Thymus (tissue), 11 donors: ENCODE results near the gene TMEM123. TPM values are rescaled to one million over a fixed set of nuclear protein-coding genes. Genes with fewer than 3 reads are reported as not detected.

Source experiments
- DNase-seq, 9 donors: peaks; one replicate each; pipeline ENCODE4 v3.0.0-alpha.2; 2013; ENCODE audit warnings: low spot score in 9 of 9, low read depth in 6 of 9, missing footprints in 1 of 9
- H3K27ac ChIP-seq, 2 donors: one replicate each; pipeline ENCODE4 v1.5.1; 2013; ENCODE audit warnings: control low read depth in 1 of 2, low read depth in 1 of 2, low read length in 1 of 2, mild to moderate bottlenecking in 1 of 2, moderate library complexity in 1 of 2
- H3K27me3 ChIP-seq, 2 donors: one replicate each; pipeline ENCODE4 v1.5.1; 2013; ENCODE audit warnings: low read length in 1 of 2; ENCODE audit not compliant: control insufficient read depth in 2 of 2, insufficient read depth in 1 of 2
- H3K36me3 ChIP-seq, 2 donors: one replicate each; pipeline ENCODE4 v1.5.1; 2013; ENCODE audit warnings: low read length in 1 of 2, mild to moderate bottlenecking in 1 of 2, moderate library complexity in 1 of 2; ENCODE audit not compliant: control insufficient read depth in 2 of 2, insufficient read depth in 2 of 2
- H3K4me1 ChIP-seq, 2 donors: one replicate each; pipeline ENCODE4 v1.5.1; 2013; ENCODE audit warnings: low read length in 2 of 2; ENCODE audit not compliant: control insufficient read depth in 2 of 2, insufficient read depth in 2 of 2
- H3K4me3 ChIP-seq, 2 donors: one replicate each; pipeline ENCODE4 v1.5.1; 2013; ENCODE audit warnings: low read length in 2 of 2, control low read depth in 1 of 2, mild to moderate bottlenecking in 1 of 2
- H3K9me3 ChIP-seq, 2 donors: one replicate each; pipeline ENCODE4 v1.5.1; 2013; ENCODE audit warnings: low read length in 1 of 2, mild to moderate bottlenecking in 1 of 2; ENCODE audit not compliant: control insufficient read depth in 2 of 2, insufficient read depth in 1 of 2
- WGBS: extraction: QIAGEN DNeasy Blood & Tissue Kit; methylation state at CpG from one replicate; pipeline ENCODE4 v1.1.7; 2013; 5-methylcytosine and 5-hydroxymethylcytosine counted together
- polyA plus RNA-seq: library from polyadenylated mRNA; stranded (reverse); fragments of 200-250 nt; gene quantifications from one replicate; pipeline ENCODE4 v1.2.3, GENCODE V29; 2013
- total RNA-seq: library from RNA; stranded (reverse); fragments of 120-200 nt; gene quantifications from one replicate; pipeline ENCODE4 v1.2.4, GENCODE V29; 2013
- donor health status: healthy.

TMEM123 gene
- total and polyA plus RNA-seq, 2 donors = 174 to 282 TPM

DNA sequence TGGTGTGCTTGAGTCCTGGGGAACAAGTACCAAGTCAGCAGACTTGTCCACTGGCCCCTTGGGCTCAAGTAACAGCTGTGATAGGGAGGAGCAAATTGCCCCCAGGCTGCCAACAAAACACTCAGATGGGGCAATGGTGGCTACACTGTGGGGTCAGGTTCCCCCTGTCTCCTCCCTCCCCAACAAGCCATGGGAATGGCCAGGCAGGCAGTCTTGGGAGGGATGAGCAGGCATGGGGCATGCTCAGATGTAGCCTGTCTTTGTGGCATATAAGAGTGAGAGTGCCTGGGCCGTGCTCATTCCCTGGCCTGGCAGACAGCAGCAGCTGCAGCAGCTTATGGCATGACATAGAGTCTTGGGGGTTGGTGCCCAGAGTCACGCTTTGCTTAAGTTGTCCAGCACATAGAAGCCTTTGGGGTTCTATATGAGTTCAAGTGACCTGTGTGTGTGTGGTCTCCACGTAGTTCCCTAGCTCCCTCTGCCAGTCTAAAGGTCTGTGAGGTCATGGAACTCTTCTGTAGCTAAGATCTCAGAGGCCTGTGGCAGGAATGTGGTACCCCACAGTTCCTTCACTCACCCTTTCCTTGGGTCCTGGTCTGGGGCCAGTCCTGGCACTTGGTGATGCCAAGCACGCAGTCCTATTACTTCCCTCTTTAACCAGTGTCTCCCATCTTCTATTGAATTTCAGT lies 60.9 kb downstream of the TMEM123 start:
- Histone ChIP-seq H3K4me3 (no peak overlapping the region), H3K27ac (no peak overlapping the region), H3K36me3 (peaks cover 48 to 74% of the 10 kb centered on the region in 2 donors), H3K4me1 (no peaks in the 10 kb centered on the region), H3K9me3 (no peaks in the 10 kb centered on the region), H3K27me3 (no peaks in the 10 kb centered on the region)
- no peak for DNase-seq
- WGBS = 98% methylated on average over 4 of the region's 4 CpGs

DNA sequence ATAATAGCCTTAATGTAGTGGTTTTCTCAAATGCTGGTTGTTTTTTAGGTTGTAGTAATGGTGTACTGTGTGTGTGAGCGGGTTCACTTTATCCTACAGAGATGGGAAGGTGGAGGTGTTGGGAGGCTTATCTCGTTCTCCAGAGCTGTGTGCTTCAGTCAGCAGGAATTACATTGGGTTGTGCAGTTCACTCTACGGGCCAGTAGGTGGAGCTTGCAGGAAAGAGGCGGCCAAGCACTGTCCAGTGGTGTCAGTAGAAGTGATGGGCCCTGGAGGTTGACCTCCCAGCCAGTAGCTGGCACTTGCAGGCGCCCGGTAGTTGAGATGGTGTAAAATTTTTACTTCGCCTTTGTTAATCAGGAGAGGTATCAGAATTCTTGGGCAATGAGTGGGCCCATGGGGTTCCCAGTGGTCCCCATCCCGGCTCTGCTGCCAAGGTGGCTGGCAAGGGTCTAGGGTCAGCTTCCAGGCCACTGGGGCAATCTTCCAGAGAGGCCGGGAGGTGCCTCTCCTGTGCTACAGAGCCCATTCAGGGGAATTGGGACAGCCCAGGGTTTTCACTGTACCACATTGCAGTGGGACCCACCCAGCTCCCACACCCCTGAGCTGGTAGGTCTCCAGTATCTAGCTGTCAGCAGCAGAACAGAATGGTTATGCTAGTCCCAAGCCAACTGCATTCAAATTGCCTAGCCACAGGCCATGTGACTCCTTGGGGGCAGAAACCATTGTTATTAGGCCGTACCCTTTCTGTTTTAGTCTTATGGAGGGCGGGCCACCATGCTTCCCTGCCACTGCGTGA lies 61.7 kb downstream of the TMEM123 start:
- H3K27me3 ChIP-seq = no peaks in the 10 kb centered on the region
- peak in 5 of 9 donors; percentile 23 to 60 (median 31) for DNase-seq
- WGBS = 77% methylated on average over 12 of the region's 12 CpGs
- no peak overlapping the region for H3K27ac ChIP-seq
- no peaks in the 10 kb centered on the region for H3K4me1 ChIP-seq
- H3K4me3 ChIP-seq = no peak overlapping the region
- peaks cover 45 to 70% of the 10 kb centered on the region in 2 donors for H3K36me3 ChIP-seq
- no peaks in the 10 kb centered on the region for H3K9me3 ChIP-seq

DNA sequence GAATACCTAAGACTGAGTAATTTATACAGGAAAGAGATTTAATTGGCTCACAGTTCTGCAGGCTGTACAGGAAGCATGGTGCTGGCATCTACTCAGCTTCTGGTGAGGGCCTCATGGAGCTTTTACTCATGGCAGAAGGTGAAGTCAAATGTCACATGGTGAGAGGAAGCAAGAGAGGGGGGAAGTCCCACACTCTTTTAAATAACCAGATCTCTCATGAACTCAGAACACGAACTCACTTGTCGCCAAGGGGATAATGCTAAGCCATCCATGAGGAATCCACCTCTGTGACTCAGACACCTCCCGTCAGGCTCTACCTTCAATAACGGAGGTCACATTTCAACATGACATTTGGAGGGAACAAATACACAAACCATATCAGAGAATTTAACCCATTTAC lies 63.3 kb downstream of the TMEM123 start:
- Histone ChIP-seq H3K4me1 (peaks cover 0 to 12% of the 10 kb centered on the region in 2 donors), H3K9me3 (no peaks in the 10 kb centered on the region), H3K36me3 (peaks cover 50 to 68% of the 10 kb centered on the region in 2 donors), H3K27ac (no peak overlapping the region), H3K4me3 (no peak overlapping the region), H3K27me3 (no peaks in the 10 kb centered on the region)
- WGBS = 95% methylated on average over 4 of the region's 4 CpGs
- no peak for DNase-seq

DNA sequence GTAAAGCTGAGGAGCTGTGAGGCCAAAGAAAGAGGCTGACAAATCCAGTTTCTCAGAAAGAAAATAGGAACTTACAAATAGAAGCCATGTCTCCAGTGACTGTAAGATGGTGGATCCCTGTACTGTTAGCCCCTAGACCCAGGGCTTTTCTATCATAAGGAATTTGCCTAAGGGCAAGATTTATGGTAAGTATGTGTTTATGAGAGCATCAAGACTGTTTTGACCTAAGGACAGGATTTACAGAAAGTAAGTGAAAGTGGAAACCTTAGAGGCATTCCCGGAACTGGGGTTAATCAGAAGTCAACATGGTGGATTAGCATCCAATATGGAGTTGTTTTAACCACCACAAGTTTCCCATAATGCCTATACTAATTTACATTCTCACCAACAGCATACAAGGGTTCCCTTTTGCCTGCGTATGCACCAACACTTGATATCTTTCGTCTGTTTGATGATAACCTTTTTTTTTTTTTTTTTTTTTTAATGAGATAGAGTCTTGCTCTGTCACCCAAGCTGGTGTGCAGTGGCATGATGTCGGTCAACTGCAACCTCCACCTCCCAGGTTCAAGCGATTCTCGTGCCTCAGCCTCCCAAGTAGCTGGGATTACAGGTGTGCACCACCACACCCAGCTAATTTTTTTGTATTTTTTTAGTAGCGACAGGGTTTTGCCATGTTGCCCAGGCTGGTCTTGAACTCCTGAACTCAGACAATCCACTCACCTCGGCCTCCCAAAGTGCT lies 65.4 kb downstream of the TMEM123 start:
- 94% methylated on average over 8 of the region's 8 CpGs for WGBS
- Histone ChIP-seq H3K4me3 (no peak overlapping the region), H3K27ac (no peak overlapping the region), H3K36me3 (peaks cover 36 to 61% of the 10 kb centered on the region in 2 donors), H3K9me3 (no peaks in the 10 kb centered on the region), H3K27me3 (no peaks in the 10 kb centered on the region), H3K4me1 (peaks cover 0 to 13% of the 10 kb centered on the region in 2 donors)
- no peak for DNase-seq

DNA sequence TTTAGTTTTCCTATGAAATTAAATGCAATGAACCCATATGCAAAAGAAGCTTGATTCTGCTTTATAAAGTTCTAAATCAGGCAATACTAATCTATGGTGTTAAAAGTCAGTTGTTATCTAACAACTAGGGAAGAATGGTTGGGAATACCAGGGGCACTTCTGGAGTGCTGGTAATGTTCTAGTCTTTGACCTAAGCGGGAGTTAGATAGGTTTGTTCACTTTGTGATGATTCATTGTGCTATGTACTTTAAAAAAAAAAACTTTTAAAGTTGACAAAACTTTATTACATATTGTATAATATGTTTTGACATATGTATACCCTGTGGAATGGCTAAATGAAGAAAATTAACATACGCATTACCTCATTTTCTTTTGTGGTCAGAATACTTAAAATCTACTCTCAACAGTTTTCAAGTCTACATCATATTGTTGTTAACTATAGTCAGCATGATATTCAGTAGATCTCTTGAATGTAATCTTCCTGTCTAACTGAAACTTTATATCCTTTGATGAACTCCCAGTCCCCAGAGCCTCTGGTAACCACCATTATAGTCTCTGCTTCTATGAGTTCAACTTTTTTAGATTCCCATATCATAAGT lies 66.3 kb downstream of the TMEM123 start:
- DNase-seq = peak in 3 of 9 donors; percentile 19 to 41 (median 30)
- H3K4me3 ChIP-seq = no peak overlapping the region

DNA sequence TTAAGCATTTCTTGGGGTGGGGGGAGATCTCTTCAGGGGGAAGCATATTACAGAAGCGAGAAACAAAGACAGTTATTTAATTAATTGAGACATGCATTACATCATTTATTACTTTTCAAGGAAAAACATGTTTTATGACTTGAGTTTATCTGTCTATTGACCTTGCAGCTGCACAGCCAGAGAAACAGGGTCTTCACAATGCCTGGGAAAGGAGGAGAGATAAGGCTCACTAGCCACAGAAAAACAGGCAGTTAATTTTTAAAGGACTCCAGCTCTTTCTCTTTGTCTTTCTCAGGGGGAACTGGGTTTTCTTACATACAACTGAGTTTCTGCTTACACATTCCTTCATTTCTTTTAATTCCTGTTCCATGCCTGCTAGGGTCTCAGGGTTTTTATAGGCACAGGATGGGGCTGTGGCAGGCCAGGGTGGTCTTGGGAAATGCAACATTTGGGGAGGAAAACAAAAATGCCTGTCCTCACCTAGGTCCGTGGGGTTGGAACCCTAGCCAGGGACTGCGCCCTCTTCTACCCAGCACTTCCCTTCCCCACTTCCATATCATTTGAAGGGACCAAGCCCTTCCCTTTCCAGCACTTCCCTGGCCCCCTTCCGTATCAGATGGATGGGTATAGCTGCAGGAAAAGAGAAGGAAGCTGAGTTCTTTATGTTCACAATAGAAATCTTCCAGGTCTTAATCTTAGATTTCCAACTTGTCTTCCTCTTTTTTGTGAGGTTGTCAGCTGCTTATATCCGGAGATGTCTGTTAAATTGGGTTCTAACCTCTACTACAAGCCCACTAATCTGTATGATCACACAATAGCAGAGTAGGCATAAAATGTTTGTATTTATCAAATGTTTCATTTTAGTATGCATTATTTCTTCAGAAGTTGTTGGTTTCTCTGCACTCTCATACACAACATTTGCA lies 67.2 kb downstream of the TMEM123 start:
- Histone ChIP-seq H3K27ac (peak overlapping the region in 1 of 2 donors; percentile 27), H3K4me3 (no peak overlapping the region), H3K27me3 (no peaks in the 10 kb centered on the region), H3K4me1 (peaks cover 0 to 13% of the 10 kb centered on the region in 2 donors), H3K9me3 (no peaks in the 10 kb centered on the region), H3K36me3 (peaks cover 37 to 63% of the 10 kb centered on the region in 2 donors)
- no peak for DNase-seq
- WGBS = 63% methylated on average over 5 of the region's 5 CpGs

More for the DNA sequence above, 66.3 kb downstream of the TMEM123 start:
- peaks cover 0 to 13% of the 10 kb centered on the region in 2 donors for H3K4me1 ChIP-seq
- 93% methylated on average over 2 of the region's 2 CpGs for WGBS
- no peaks in the 10 kb centered on the region for H3K9me3 ChIP-seq
- no peaks in the 10 kb centered on the region for H3K27me3 ChIP-seq
- H3K27ac ChIP-seq = no peak overlapping the region
- H3K36me3 ChIP-seq = peaks cover 33 to 61% of the 10 kb centered on the region in 2 donors

DNA sequence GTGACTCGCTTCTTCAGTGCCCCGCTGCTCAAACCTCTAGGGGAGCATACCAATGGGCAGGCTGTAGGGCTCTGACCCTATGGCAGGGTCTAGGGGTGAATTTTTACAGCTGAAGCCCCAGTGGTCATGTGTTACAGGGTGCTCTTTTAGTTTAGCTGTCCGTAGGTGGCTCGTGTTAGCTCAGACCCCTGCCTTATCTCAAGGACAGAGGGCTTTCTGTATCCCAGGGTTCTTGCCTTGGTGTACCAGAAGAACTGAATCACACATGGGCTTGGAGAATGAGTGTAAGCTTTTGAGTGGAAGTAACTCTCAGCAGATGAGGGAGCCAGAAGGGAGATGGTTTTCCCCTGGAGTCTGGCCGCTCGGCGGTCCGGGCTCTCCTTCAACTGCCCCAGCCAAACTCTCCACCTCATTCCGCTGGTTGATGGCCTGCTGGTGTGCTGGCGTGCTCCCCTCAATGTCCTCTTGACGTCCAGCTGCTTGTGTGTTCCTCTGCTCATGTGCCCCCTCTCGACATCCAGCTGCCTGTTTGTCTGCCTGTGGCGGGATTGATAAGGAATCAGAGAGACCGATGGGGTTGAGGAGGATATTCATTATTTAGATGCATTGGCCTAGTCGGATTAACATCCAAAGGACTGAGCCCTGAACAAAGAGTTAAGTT lies 68.0 kb downstream of the TMEM123 start:
- WGBS = 97% methylated on average over 15 of the region's 15 CpGs
- Histone ChIP-seq H3K9me3 (no peaks in the 10 kb centered on the region), H3K4me1 (peaks cover 0 to 13% of the 10 kb centered on the region in 2 donors), H3K27me3 (no peaks in the 10 kb centered on the region), H3K36me3 (peaks cover 37 to 68% of the 10 kb centered on the region in 2 donors), H3K4me3 (no peak overlapping the region), H3K27ac (no peak overlapping the region)
- no peak for DNase-seq

DNA sequence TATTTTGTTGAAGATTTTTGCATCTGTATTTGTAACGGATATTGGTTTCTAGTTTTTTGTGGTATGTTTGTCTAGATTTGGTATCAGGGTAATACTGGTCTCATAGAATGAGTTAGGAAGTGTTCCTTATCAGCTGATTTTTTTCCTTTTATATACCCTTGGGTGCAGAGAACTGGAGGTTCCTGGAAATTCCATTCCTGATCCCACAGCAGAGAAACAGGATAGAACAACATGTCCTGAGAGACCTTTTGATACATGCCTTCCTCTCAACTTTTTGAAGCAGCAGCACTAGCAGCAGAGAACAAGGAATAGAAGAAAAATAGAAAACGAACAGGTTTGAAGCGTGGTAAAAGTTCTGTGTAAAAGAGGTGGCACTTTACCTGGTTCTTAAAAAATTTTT lies 68.7 kb downstream of the TMEM123 start:
- H3K9me3 ChIP-seq = no peaks in the 10 kb centered on the region
- 94% methylated on average over 3 of the region's 3 CpGs for WGBS

More for the DNA sequence above, 68.7 kb downstream of the TMEM123 start:
- Histone ChIP-seq H3K27me3 (no peaks in the 10 kb centered on the region), H3K4me3 (no peak overlapping the region), H3K4me1 (peaks cover 0 to 13% of the 10 kb centered on the region in 2 donors), H3K36me3 (peaks cover 37 to 68% of the 10 kb centered on the region in 2 donors), H3K27ac (no peak overlapping the region)
- no peak for DNase-seq
